Body of pancreas (tissue), 4 donors: ENCODE data around the gene CPA3. TPM values are rescaled to one million over a fixed set of nuclear protein-coding genes. Genes with fewer than 3 reads are reported as not detected.

Experiments used
- ATAC-seq: fragments of 150-250 bp; one replicate; pipeline ENCODE4 v1.9.1; 2016
- DNase-seq, 4 donors: peaks; one replicate each; pipeline ENCODE4 v3.0.0-alpha.2; 2019
- H3K27ac ChIP-seq, 4 donors: fragments of 200-600 bp; sonication (generic); 1 replicate in 3 of 4; 2 replicates in 1 of 4; pipeline versions ENCODE4 v1.5.1 to v1.6.1; 2016 to 2019; ENCODE audit warnings: mild to moderate bottlenecking in 1 of 4, mixed read lengths in 1 of 4, moderate library complexity in 1 of 4
- H3K27me3 ChIP-seq, 2 donors: fragments of 200-600 bp; sonication (generic); one replicate each; pipeline ENCODE4 v1.6.0; 2016; ENCODE audit warnings: mild to moderate bottlenecking in 1 of 2
- H3K36me3 ChIP-seq, 2 donors: fragments of 200-600 bp; sonication (generic); replicated peaks in 1 of 2; 2 replicates each; pipeline ENCODE4 v1.5.1; 2016; ENCODE audit warnings: low read depth in 2 of 2; ENCODE audit not compliant: insufficient read depth in 1 of 2
- H3K4me1 ChIP-seq: fragments of 200-600 bp; sonication (generic); one replicate; pipeline ENCODE4 v1.6.0; 2016
- H3K4me3 ChIP-seq, 2 donors: fragments of 200-600 bp; sonication (generic); 1 replicate in 1 of 2; 2 replicates in 1 of 2; pipeline ENCODE4 v1.5.1; 2016 to 2019
- H3K9me3 ChIP-seq, 3 donors: fragments of 200-600 bp; sonication (generic); 1 replicate in 2 of 3; 2 replicates in 1 of 3; pipeline ENCODE4 v1.5.1; 2016
- POLR2A ChIP-seq, 3 donors: fragments of 450-650 bp; IDR thresholded peaks; one replicate each; pipeline ENCODE4 v1.6.1; 2016; ENCODE audit warnings: antibody characterized with exemption in 3 of 3, mild to moderate bottlenecking in 2 of 3
- WGBS, 2 donors: methylation state at CpG; one replicate each; pipeline ENCODE4 v1.1.5; 2017; 5-methylcytosine and 5-hydroxymethylcytosine counted together
- intact Hi-C: fragments of 100-400 bp; cut with DNase I; formaldehyde crosslinking; loops from one replicate; pipeline ENCODE4 v1.15.1; 2023
- total RNA-seq, 2 donors: library from RNA; depleted of rRNA; stranded (reverse); fragments of >200 nt; gene quantifications; one replicate each; pipeline ENCODE4 v1.1.0, GENCODE V29; 2016
- TF ChIP-seq, protein P1 (sequence below), 7 experiments: fragments of 450-650 bp in 4 of 7; fragments of 200-600 bp in 3 of 7; sonication (generic) in 3 of 7; IDR thresholded peaks; one replicate each; pipeline ENCODE4 v1.5.1; 2016 to 2019; ENCODE audit warnings: antibody characterized with exemption in 7 of 7

Gene CPA3
- total RNA-seq, 2 donors from 2014 or later: 4.9 to 5.7 TPM

- H3K27ac ChIP-seq: peak overlapping the region in 2 of 4 donors; percentile 1 to 12
- H3K4me1 ChIP-seq: peaks cover 34% of the 10 kb centered on the region
- no peaks in the 10 kb centered on the region for H3K9me3 ChIP-seq
- ATAC-seq: no peak
- TF ChIP-seq POLR2A (IDR thresholded peaks at IDR 0.05): no peak
- TF ChIP-seq, protein P1, sequence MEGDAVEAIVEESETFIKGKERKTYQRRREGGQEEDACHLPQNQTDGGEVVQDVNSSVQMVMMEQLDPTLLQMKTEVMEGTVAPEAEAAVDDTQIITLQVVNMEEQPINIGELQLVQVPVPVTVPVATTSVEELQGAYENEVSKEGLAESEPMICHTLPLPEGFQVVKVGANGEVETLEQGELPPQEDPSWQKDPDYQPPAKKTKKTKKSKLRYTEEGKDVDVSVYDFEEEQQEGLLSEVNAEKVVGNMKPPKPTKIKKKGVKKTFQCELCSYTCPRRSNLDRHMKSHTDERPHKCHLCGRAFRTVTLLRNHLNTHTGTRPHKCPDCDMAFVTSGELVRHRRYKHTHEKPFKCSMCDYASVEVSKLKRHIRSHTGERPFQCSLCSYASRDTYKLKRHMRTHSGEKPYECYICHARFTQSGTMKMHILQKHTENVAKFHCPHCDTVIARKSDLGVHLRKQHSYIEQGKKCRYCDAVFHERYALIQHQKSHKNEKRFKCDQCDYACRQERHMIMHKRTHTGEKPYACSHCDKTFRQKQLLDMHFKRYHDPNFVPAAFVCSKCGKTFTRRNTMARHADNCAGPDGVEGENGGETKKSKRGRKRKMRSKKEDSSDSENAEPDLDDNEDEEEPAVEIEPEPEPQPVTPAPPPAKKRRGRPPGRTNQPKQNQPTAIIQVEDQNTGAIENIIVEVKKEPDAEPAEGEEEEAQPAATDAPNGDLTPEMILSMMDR (IDR thresholded peaks at IDR 0.05): no peak
- WGBS, 2 donors: 44% methylated on average over 7 of the region's 7 CpGs
- H3K4me3 ChIP-seq: no peak overlapping the region
- H3K36me3 ChIP-seq: no peaks in the 10 kb centered on the region
- H3K27me3 ChIP-seq: no peaks in the 10 kb centered on the region
- DNase-seq: no peak
- intact Hi-C loops: no loop called here
These were observed 44.5 kb upstream of the CPA3 start for GRCh38 chr3:148820361-148821245.

DNA sequence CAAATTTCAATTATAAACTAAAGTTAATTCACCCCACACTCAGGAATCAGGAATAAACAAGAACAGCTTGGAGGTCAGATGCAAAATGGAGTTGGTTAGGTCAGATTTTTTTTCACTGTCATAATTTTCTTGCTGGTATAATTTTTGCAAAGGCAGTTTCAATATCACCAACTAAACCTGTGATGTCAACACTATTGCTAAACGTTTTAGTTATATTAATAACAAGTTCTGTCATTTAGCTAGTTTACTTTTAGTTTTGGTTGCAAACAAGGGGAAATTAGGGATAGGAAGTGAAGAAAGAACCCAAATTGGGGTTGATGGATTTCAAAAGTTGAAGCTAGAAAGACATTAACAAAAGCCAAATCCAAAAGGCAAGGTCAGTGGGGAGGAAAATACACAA, 42.1 kb upstream of the CPA3 start:
- DNase-seq: no peak
- intact Hi-C loops: no loop called here
- H3K27ac ChIP-seq: no peak overlapping the region
- H3K36me3 ChIP-seq: no peaks in the 10 kb centered on the region
- 22 to 46% methylated on average over 1 of the region's 1 CpG for WGBS, 2 donors
- TF ChIP-seq POLR2A (IDR thresholded peaks at IDR 0.05): no peak
- TF ChIP-seq, protein P1 (IDR thresholded peaks at IDR 0.05): no peak
- H3K27me3 ChIP-seq: no peaks in the 10 kb centered on the region
- no peak for ATAC-seq
- peaks cover 42% of the 10 kb centered on the region for H3K4me1 ChIP-seq
- H3K9me3 ChIP-seq: no peaks in the 10 kb centered on the region
- no peak overlapping the region for H3K4me3 ChIP-seq

DNA sequence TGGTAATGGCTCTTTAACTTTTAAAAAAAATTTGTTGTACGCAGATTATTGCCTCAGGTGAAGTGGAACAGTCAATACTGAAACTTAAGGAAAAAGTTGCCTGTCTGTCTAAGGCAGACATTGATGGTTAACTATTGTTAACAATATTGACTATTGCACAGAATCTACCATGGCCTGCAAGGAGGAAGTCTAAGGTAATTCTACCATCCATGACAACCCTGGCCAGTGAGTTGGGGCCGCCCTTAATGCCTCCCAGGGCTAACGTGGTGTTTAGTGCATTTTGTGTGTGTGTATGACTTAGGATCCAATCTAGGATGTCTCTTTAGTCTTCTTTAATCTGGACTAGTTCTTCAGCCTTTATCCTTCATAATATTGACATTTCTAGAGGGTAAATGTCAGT, 39.6 kb upstream of the CPA3 start:
- ATAC-seq: no peak
- no peaks in the 10 kb centered on the region for H3K27me3 ChIP-seq
- TF ChIP-seq POLR2A (IDR thresholded peaks at IDR 0.05): no peak
- DNase-seq: no peak
- peaks cover 35% of the 10 kb centered on the region for H3K4me1 ChIP-seq
- no peaks in the 10 kb centered on the region for H3K36me3 ChIP-seq
- peak overlapping the region; percentile 53 to 85 (median 78) for H3K27ac ChIP-seq
- H3K4me3 ChIP-seq: no peak overlapping the region
- no peaks in the 10 kb centered on the region for H3K9me3 ChIP-seq
- intact Hi-C loops: no loop called here
- 50 to 51% methylated on average over 3 of the region's 3 CpGs for whole genome bisulfite sequencing, 2 donors

DNA sequence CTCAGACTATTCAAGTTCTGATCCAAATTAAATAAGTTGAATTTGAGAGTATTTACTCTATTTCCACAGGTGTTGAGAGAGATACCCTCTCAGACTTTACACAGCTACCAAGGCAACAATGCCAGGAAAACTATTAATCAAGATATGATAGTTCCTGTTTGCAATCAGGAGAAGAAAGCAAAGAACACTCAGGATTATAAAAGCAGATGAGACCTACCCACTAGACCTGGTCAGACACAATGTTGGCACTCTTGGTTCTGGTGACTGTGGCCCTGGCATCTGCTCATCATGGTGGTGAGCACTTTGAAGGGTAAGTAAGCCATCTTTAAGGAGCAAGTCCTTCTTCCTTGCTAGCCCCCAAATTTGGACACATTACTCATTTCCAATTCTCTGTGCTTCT, 37.5 kb upstream of the CPA3 start, which contains the start of gene CPB1:
Gene CPB1, plus strand, starts transcription at position 227 of the 400 bp plus-strand sequence. Its CDS starts 13 bp downstream, at position 240.
- peak; percentile 92 for ATAC-seq
- Histone ChIP-seq H3K27me3 (no peaks in the 10 kb centered on the region), H3K9me3 (no peaks in the 10 kb centered on the region), H3K4me1 (peaks cover 22% of the 10 kb centered on the region), H3K36me3 (no peaks in the 10 kb centered on the region), H3K27ac (peak within 1 kb of the TSS; percentile 67 to 85 (median 78)), H3K4me3 (peak within 1 kb of the TSS; percentile 16 to 27)
- TF ChIP-seq POLR2A (IDR thresholded peaks at IDR 0.05): peak; percentile 64 to 98 (median 96)
- TF ChIP-seq, protein P1 (IDR thresholded peaks at IDR 0.05): no peak
- intact Hi-C loops: no loop called here
- DNase-seq: peak; percentile 76 to 83 (median 80)

- 20 to 24% methylated on average over 4 of the region's 4 CpGs for WGBS, 2 donors
- H3K9me3 ChIP-seq: no peaks in the 10 kb centered on the region
- peak overlapping the region; percentile 16 to 27 for H3K4me3 ChIP-seq
- intact Hi-C loops: no loop called here
- no peak for DNase-seq
- ATAC-seq: no peak
- H3K27ac ChIP-seq: peak overlapping the region; percentile 65 to 85 (median 78)
- TF ChIP-seq, protein P1 (IDR thresholded peaks at IDR 0.05): no peak
- TF ChIP-seq POLR2A (IDR thresholded peaks at IDR 0.05): no peak
- no peaks in the 10 kb centered on the region for H3K27me3 ChIP-seq
- peaks cover 22% of the 10 kb centered on the region for H3K4me1 ChIP-seq
- H3K36me3 ChIP-seq: no peaks in the 10 kb centered on the region
These were observed 36.9 kb upstream of the CPA3 start for GRCh38 chr3:148828136-148828690.
